ENCODE results near the gene BHLHE40.

GRCh38 chr3:4949659-4950058, 29.6 kb upstream of the BHLHE40 start:
- TF ChIP-seq CTCF (IDR thresholded peaks at IDR 0.05; ENCODE audit: insufficient read depth, low read length, poor library complexity, severe bottlenecking): no peak
- no peak for TF ChIP-seq EZH2phosphoT487 (conservative IDR thresholded peaks at IDR 0.05; ENCODE audit: low read length)
